SU-DHL-6 (cell line): Measurements from ENCODE around the gene CLCN1.

Experiments used
- H2AFZ ChIP-seq: fragments of 200-600 bp; sonication (generic); 2 replicates; pipeline ENCODE4 v1.6.1; 2014; ENCODE audit warnings: low read depth, mild to moderate bottlenecking, moderate library complexity, mixed read lengths, antibody characterized with exemption, low read length; ENCODE audit not compliant: severe bottlenecking
- H3F3A ChIP-seq: fragments of 200-600 bp; shearing (Covaris generic); 2 replicates; pipeline ENCODE4 v1.6.0; 2016; ENCODE audit warnings: antibody characterized with exemption, mild to moderate bottlenecking; ENCODE audit not compliant: insufficient read depth
- H3K27ac ChIP-seq: fragments of 200-600 bp; sonication (generic); 2 replicates; pipeline ENCODE4 v1.5.1; 2016; ENCODE audit warnings: low read depth, mild to moderate bottlenecking, low read length, moderate library complexity, mixed read lengths
- H3K27me3 ChIP-seq: fragments of 200-600 bp; sonication (generic), shearing (Covaris generic); 2 replicates; pipeline ENCODE4 v1.6.0; 2014; ENCODE audit warnings: mild to moderate bottlenecking, low read length
- H3K36me3 ChIP-seq: fragments of 200-600 bp; sonication (generic); 2 replicates; pipeline ENCODE4 v1.6.1; 2014; ENCODE audit warnings: mild to moderate bottlenecking, low read length, mixed read lengths
- H3K4me2 ChIP-seq: fragments of 300-600, 200-600 bp; shearing (Covaris generic), sonication (generic); 2 replicates; pipeline ENCODE4 v1.6.0; 2014; ENCODE audit warnings: low read length, low read depth, mild to moderate bottlenecking; ENCODE audit not compliant: poor library complexity, severe bottlenecking
- H3K4me3 ChIP-seq: fragments of 200-600 bp; sonication (generic); 2 replicates; pipeline ENCODE4 v1.5.1; 2014; ENCODE audit warnings: antibody characterized with exemption, low read length, mild to moderate bottlenecking, mixed read lengths; ENCODE audit not compliant: insufficient read depth, poor library complexity, severe bottlenecking
- H3K79me2 ChIP-seq: fragments of 200-600 bp; sonication (generic); 2 replicates; pipeline ENCODE4 v1.6.1; 2014; ENCODE audit warnings: mild to moderate bottlenecking, low read length, moderate library complexity; ENCODE audit not compliant: insufficient read depth
- H3K9ac ChIP-seq: fragments of 200-600 bp; sonication (generic); 2 replicates; pipeline ENCODE4 v1.7.0; 2014; ENCODE audit warnings: mild to moderate bottlenecking, low read length
- H3K9me2 ChIP-seq: fragments of 200-600 bp; sonication (generic); replicated peaks from 2 replicates; pipeline ENCODE4 v1.6.1; 2014; ENCODE audit warnings: low read length; ENCODE audit not compliant: insufficient read depth
- H3K9me3 ChIP-seq: fragments of 200-600 bp; sonication (generic); 2 replicates; pipeline ENCODE4 v1.6.1; 2014; ENCODE audit warnings: low read length, mixed read lengths; ENCODE audit not compliant: insufficient read depth
- H4K20me1 ChIP-seq: fragments of 200-600 bp; sonication (generic); 2 replicates; pipeline ENCODE4 v1.6.1; 2014; ENCODE audit warnings: low read depth, mild to moderate bottlenecking, antibody characterized with exemption, low read length, moderate library complexity, mixed read lengths
- CTCF ChIP-seq: fragments of 200-600 bp; sonication (generic); IDR thresholded peaks from one replicate; pipeline ENCODE4 v1.5.1; 2017; ENCODE audit warnings: antibody characterized with exemption, mild to moderate bottlenecking, low read length, moderate library complexity; ENCODE audit not compliant: insufficient read depth, poor library complexity, severe bottlenecking
- EZH2phosphoT487 ChIP-seq: fragments of 200-600 bp; sonication (generic), shearing (Covaris generic); conservative IDR thresholded peaks from 2 replicates; pipeline ENCODE4 v1.6.1; 2018; ENCODE audit warnings: mild to moderate bottlenecking, antibody characterized with exemption, low read length, moderate library complexity, mixed read lengths

CLCN1 gene

GRCh38 chr7:143388491-143389101 is 72.7 kb downstream of the CLCN1 start:
- Histone ChIP-seq H3K4me2 (no peak overlapping the region), H2AFZ (no peak overlapping the region), H3F3A (no peaks in the 10 kb centered on the region), H3K79me2 (no peaks in the 10 kb centered on the region), H3K27me3 (no peaks in the 10 kb centered on the region), H3K9ac (no peak overlapping the region), H3K4me3 (no peak overlapping the region), H3K9me3 (no peaks in the 10 kb centered on the region), H3K27ac (no peak overlapping the region), H3K9me2 (no peaks in the 10 kb centered on the region), H4K20me1 (no peaks in the 10 kb centered on the region), H3K36me3 (no peaks in the 10 kb centered on the region)
- no peak for TF ChIP-seq CTCF
- TF ChIP-seq EZH2phosphoT487, result no peak

- H3K36me3 ChIP-seq, result no peaks in the 10 kb centered on the region
- H3K27me3 ChIP-seq, result no peaks in the 10 kb centered on the region
- no peaks in the 10 kb centered on the region for H4K20me1 ChIP-seq
- H3K9me3 ChIP-seq, result no peaks in the 10 kb centered on the region
- no peaks in the 10 kb centered on the region for H3K9me2 ChIP-seq
- no peak overlapping the region for H3K27ac ChIP-seq
- TF ChIP-seq CTCF (no peak), EZH2phosphoT487 (no peak)
- H3K79me2 ChIP-seq, result no peaks in the 10 kb centered on the region
- no peak overlapping the region for H3K9ac ChIP-seq
- H2AFZ ChIP-seq, result no peak overlapping the region
- H3F3A ChIP-seq, result no peaks in the 10 kb centered on the region
- no peak overlapping the region for H3K4me2 ChIP-seq
- no peak overlapping the region for H3K4me3 ChIP-seq
These were observed 73.6 kb downstream of the CLCN1 start for GRCh38 chr7:143389316-143390103.

DNA sequence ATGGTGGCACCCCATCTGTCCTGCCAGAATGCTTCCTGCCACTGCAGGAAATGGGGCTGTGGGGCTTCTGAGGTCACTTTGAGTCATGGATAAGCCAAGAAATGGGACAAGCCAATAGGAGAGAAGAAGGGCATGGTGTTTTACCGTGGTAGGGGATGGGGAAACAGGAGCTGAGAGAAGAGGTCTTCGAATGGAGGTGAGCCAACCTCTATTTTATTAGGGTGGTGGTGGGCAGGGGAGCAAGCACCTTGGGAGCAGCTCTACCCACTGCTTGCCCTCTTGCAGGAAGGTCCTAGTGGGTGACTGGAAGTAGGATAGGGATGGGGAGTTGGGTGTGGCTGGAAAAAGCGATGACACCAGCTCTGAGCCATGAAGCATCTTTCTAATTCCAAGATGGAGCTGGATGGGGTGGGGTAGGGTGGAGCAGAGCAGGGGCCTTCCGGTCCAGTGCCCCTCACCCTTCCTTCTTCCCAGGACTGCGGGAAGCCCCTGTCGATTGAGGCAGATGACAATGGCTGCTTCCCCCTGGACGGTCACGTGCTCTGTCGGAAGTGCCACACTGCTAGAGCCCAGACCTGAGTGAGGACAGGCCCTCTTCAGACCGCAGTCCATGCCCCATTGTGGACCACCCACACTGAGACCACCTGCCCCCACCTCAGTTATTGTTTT is 74.3 kb downstream of the CLCN1 start:
- Histone ChIP-seq H3K27ac (no peak overlapping the region), H3K27me3 (no peaks in the 10 kb centered on the region), H2AFZ (no peak overlapping the region), H3K9me3 (no peaks in the 10 kb centered on the region), H3F3A (no peaks in the 10 kb centered on the region), H4K20me1 (no peaks in the 10 kb centered on the region), H3K79me2 (no peaks in the 10 kb centered on the region), H3K9me2 (no peaks in the 10 kb centered on the region), H3K4me3 (no peak overlapping the region), H3K36me3 (no peaks in the 10 kb centered on the region), H3K4me2 (no peak overlapping the region), H3K9ac (no peak overlapping the region)
- TF ChIP-seq CTCF (no peak), EZH2phosphoT487 (no peak)
